Osteoblast (primary cell): ENCODE data around the gene SMC4. TPM values are rescaled to one million over a fixed set of nuclear protein-coding genes. Genes with fewer than 3 reads are reported as not detected.

Experiments
- DNase-seq: peaks from one replicate; pipeline ENCODE4 v3.0.0; 2011; ENCODE audit warnings: low spot score, mixed read lengths; ENCODE audit not compliant: insufficient read length; ENCODE audit errors: missing footprints
- H2AFZ ChIP-seq: 2 replicates; pipeline ENCODE4 v1.6.0; 2011; ENCODE audit warnings: mild to moderate bottlenecking, low read length
- H3K27ac ChIP-seq: 2 replicates; pipeline ENCODE4 v1.5.1; 2011; ENCODE audit warnings: mild to moderate bottlenecking, low read depth, low read length, moderate library complexity
- H3K27me3 ChIP-seq: 2 replicates; pipeline ENCODE4 v1.6.0; 2012; ENCODE audit warnings: mild to moderate bottlenecking, control low read depth, inconsistent platforms, low read length, moderate library complexity; ENCODE audit not compliant: insufficient read depth
- H3K36me3 ChIP-seq: 2 replicates; pipeline ENCODE4 v1.5.1; 2011; ENCODE audit warnings: mild to moderate bottlenecking, low read length, control low read depth, moderate library complexity; ENCODE audit not compliant: insufficient read depth
- H3K4me1 ChIP-seq: 2 replicates; pipeline ENCODE4 v1.5.1; 2011; ENCODE audit warnings: mild to moderate bottlenecking, low read length, control low read depth, moderate library complexity; ENCODE audit not compliant: insufficient read depth
- H3K4me2 ChIP-seq: 2 replicates; pipeline ENCODE4 v1.6.0; 2011; ENCODE audit warnings: mild to moderate bottlenecking, low read length; ENCODE audit not compliant: insufficient read depth
- H3K4me3 ChIP-seq: fragments of 200-600 bp; sonication (generic); 3 replicates; pipeline ENCODE4 v1.5.1; 2012; ENCODE audit warnings: mild to moderate bottlenecking, low read length, inconsistent platforms; ENCODE audit not compliant: insufficient read depth
- H3K79me2 ChIP-seq: 2 replicates; pipeline ENCODE4 v1.6.0; 2012; ENCODE audit warnings: mild to moderate bottlenecking, low read length, control low read depth, inconsistent platforms; ENCODE audit not compliant: insufficient read depth
- H3K9me3 ChIP-seq: 2 replicates; pipeline ENCODE4 v1.5.1; 2011; ENCODE audit warnings: low read depth, low read length, control low read depth
- H4K20me1 ChIP-seq: 2 replicates; pipeline ENCODE4 v1.6.0; 2012; ENCODE audit warnings: mild to moderate bottlenecking, low read length, control low read depth; ENCODE audit not compliant: insufficient read depth
- CTCF ChIP-seq: IDR thresholded peaks from 2 replicates; pipeline ENCODE4 v1.5.1; 2011; ENCODE audit warnings: mild to moderate bottlenecking, low read depth, low read length, moderate library complexity; ENCODE audit errors: extremely low read depth
- small RNA-seq: library from RNA; depleted of rRNA; stranded (forward); fragments of <200 nt; gene quantifications from one replicate; pipeline ENCODE3, GENCODE V24; 2012
- total RNA-seq: library from RNA; depleted of rRNA; stranded (reverse); fragments of >200 nt; gene quantifications from 2 replicates; pipeline ENCODE4 v1.2.3, GENCODE V29; 2012

The SMC4 gene
- total RNA-seq, 1 donor: 32.9 TPM

GRCh38 chr3:160482796-160483195 is 83.3 kb downstream of the SMC4 start:
- Histone ChIP-seq H3K4me3 (no peak overlapping the region), H3K27me3 (no peaks in the 10 kb centered on the region), H3K4me1 (peaks cover 24% of the 10 kb centered on the region), H3K36me3 (no peaks in the 10 kb centered on the region), H3K27ac (no peak overlapping the region), H3K79me2 (no peaks in the 10 kb centered on the region), H3K9me3 (no peaks in the 10 kb centered on the region), H4K20me1 (no peaks in the 10 kb centered on the region), H3K4me2 (no peak overlapping the region), H2AFZ (no peak overlapping the region)
- no peak for DNase-seq
- no peak for TF ChIP-seq CTCF

Small RNAs within 50 kb of the gene (small RNA-seq; reads per million reads assigned to genes)
- 9,152 reads per million, percentile 100 among the genes with 10 or more reads in this experiment for gene MIR15B
- gene MIR16-2: 103 reads per million, percentile 97 among the genes with 10 or more reads in this experiment
- gene RNU7-136P: not detected

Other genes starting within 250 kb of the SMC4 start
- 1.2 and 2.2 TPM in 2 replicates for gene C3orf80, start 174.2 kb upstream of the SMC4 start, total RNA-seq
- 63.0 and 63.6 TPM in 2 replicates for gene IFT80, start 425 bp upstream of the SMC4 start, total RNA-seq
- gene TRIM59, start 50.1 kb downstream of the SMC4 start, total RNA-seq: 21.5 and 22.1 TPM in 2 replicates
- gene KPNA4, start 165.9 kb downstream of the SMC4 start, total RNA-seq: 40.9 and 45.1 TPM in 2 replicates